GM21526 (cell line): ENCODE measurements around the gene ASIC1.

Source experiments
- ATAC-seq: cut with Tn5 transposase; IDR thresholded peaks from one replicate; pipeline ENCODE4 v1.9.1; 2021; ENCODE audit warnings: moderate library complexity; ENCODE audit not compliant: unreplicated experiment, low FRiP score

Gene ASIC1

GRCh38 chr12:50129290-50129689 lies 71.9 kb downstream of the ASIC1 start:
- ATAC-seq = no peak

DNA sequence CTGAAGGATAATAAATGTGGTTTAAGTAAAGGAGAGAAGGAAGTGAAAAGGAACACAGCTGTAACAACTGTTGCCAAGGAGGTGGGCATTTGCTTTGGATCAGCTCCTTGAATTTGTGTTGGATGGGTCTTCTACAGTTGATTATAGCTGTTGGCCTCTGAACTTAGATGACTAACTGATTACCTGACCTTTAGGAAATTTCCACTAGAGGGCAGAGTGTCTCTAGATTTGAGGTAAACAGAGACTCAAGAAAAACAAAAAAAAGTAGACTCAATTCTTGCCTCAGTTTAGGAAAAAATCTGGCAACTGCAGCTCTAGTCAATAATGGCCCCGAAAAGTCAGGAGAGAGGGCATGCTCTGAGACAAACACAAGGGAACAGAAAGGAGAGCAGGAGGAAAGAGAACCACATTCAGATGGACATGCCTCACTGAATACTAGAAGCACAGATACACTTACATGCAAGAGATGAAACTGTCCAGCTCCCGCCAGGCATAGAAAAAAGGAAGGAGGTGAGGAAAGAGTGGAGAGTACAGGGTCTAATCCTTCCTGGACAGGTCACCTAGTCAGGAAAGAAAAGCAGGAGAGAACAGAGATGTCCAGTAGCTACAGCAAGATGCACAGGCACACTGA lies 75.2 kb downstream of the ASIC1 start:
- no peak for ATAC-seq
